NCI-H748 treated with DMSO at 0.1 percent for 48 hours (cell line): ENCODE measurements around the gene ARMC7.
"Not testable (repeated sequence)": the region's sequence is repeated elsewhere in the genome, so short reads cannot be mapped to it uniquely, and the experiment has no call there.

Source experiments
- DNase-seq: peaks from one replicate; lab custom pipeline; 2025; lab: John Stamatoyannopoulos, UW

The ARMC7 gene

DNA sequence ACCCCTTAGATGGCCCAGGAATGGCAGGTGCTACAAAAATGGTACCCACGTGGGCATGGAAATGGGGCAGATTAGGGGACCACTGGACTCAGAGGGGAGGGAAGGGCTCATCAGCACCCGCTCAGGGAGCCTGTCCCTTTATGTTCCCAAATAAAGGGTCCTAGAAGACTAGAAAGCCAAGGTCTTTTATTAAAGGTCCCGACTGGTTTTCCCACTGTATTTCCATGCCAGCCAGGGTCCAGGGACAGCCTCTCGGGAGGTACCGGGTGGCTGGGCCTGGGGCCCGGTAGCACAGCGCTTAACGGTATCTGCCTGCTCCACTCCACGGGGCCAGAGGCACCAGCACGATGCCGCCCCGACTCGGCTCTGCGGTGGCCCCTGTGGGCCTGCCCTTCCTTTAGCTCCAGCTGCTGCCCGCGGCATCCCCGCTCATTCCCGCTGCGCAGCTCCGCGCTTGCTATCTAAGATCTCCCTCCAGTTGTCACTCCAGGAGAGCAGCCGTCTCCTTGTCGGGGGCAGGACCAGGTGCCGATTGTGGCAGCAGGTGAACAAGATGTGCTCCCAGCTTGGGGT, 20.4 kb downstream of the ARMC7 start:
- DNase-seq = no peak

- no peak for DNase-seq
Measured at GRCh38 chr17:75130632-75131277, 21.0 kb downstream of the ARMC7 start.

DNA sequence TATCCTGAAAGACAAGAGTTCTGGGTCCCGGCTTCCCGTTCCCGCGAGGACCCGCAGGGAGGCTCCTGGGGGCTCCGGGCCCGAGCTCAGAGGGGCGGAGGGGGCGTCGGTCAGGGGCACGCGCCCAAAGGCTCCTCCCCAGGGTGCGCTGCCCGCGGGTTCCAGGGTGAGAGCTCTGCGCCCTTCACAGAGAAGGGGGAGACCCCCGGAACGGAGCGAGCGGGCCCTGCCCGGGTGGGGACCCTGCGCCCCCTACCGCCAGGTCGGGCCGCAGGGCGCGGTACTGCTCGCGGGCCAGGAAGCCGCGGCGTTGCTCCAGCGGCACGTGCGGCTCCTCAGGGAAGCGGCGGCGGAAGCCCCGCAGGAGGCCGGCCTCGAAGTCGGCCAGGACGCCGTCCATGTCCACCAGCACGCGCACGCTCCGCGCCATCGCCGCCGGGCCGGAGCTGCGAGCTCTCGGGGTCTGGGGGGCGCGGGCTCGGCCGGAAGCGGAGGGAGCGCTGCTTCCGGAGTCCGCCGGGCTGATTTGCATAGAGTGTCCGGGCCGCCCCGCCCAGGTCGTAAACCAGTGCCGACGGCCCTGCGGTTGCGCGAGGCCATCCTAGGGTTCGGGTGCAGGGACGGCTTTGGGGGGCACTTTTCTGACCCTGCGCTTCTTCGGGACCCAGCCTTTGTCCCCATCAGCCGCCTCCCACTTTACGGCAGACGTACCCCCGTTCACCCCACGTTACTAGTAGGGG, 21.7 kb downstream of the ARMC7 start, which contains the start of gene NT5C:
Gene NT5C, minus strand, starts transcription at position 465 of the 740 bp plus-strand sequence. Its CDS starts 35 bp downstream, at position 430.
- DNase-seq = peak; percentile 29

- DNase-seq = not testable (repeated sequence)
Measured at GRCh38 chr17:75132018-75133000, 22.5 kb downstream of the ARMC7 start.

DNA sequence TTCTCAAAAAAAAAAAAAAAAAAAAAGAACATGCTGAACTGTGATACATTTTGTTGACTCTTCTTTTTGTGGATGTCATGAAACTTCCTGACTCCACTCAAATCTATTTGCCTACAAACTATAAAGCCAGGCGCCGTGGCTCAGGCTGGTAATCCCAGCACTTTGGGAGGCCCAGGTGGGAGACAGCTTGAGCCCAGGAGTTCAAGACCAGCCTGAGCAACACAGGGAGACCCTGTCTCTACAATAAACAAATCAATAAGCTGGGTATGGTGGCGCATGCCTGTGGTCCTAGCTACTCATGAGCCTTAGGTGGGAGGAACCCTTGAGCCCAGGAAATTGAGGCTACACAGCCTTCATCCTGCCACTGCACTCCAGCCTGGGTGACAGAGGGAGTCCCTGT, 23.2 kb downstream of the ARMC7 start:
- no peak for DNase-seq

DNA sequence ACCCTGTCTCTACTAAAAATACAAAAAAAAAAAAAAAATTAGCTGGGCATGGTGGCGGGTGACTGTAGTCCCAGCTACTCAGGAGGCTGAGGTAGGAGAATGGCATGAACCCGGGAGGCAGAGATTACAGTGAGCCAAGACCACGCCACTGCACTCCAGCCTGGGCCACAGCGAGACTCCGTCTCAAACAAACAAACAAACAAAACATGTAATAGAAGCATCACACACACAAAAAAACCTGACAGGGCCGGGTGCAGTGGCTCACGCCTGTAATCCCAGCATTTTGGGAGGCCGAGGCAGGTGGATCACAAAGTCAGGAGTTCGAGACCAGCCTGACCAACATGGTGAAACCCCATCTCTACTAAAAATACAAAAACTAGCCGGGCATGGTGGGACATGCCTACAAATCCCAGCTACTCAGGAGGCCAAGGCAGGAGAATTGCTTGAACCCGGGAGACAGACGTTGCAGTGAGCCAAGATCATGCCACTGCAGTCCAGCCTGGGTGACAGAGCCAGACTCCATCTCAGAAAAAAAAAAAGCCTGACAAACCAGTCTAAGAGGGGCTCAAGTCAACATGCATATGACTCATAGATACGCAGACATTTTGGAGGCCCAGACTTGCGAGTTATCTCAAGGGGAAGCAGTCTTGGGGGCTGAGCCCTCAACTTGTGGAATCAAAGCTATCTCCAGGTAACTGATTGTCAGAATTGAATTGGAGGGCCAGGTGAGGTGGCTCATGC, 24.0 kb downstream of the ARMC7 start:
- DNase-seq = not testable (repeated sequence)

DNA sequence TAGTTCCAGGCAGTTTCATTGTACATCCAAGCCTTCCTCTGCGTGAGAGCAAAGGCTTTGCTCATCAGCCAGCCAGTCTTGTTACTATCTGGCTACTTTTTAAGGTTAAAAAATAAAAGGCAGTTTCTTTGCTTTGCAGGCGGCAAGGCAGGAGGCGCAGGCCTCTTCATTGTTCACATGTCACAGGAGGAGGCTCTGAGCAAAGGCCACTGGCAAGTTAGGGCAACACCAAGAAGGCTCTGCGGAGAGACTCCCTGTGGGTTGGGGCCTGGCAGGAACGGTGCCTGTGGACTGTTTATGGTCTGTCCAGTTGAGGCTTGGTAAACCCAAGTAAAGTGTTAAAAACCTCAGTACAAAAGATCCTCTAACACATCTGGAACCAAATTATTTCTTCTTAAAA, 25.7 kb downstream of the ARMC7 start:
- no peak for DNase-seq

DNA sequence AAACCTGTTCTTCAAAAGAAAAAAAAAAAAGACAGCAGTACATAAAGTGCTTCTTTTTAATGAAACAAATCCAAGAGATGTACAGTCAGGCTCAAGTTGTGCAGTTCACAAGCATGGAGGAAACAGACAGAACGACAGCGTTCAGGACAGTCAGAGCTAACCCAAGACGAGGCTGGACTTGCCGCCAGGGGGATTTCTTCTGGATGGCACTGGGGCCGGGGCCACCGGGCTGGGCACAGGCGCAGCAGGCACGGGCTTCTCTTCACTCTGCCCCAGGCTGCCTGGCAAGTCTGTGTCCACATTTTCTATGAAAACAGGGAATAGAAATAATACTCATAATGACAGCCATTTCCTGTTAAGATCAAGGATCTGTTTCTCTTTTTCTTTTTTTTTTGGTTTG, 26.2 kb downstream of the ARMC7 start:
- no peak for DNase-seq

DNA sequence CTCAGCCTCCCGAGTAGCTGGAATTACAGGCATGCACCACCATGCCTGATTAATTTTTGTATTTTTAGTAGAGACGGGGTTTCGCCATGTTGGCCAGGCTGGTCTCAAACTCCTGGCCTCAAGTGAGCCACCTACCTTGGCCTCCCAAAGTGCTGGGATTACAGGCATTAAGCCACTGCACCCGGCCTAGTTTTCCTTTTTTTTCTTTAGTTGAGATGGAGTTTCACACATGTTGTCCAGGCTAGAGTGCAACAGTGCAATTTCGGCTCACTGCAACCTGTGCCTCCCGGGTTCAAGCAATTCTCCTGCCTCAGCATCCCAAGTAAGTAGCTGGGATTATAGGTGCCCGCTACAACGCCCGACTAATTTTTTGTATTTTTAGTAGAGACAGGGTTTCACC, 28.0 kb downstream of the ARMC7 start:
- DNase-seq = not testable (repeated sequence)

GRCh38 chr17:75138519-75138918, 28.8 kb downstream of the ARMC7 start:
- DNase-seq = no peak

DNA sequence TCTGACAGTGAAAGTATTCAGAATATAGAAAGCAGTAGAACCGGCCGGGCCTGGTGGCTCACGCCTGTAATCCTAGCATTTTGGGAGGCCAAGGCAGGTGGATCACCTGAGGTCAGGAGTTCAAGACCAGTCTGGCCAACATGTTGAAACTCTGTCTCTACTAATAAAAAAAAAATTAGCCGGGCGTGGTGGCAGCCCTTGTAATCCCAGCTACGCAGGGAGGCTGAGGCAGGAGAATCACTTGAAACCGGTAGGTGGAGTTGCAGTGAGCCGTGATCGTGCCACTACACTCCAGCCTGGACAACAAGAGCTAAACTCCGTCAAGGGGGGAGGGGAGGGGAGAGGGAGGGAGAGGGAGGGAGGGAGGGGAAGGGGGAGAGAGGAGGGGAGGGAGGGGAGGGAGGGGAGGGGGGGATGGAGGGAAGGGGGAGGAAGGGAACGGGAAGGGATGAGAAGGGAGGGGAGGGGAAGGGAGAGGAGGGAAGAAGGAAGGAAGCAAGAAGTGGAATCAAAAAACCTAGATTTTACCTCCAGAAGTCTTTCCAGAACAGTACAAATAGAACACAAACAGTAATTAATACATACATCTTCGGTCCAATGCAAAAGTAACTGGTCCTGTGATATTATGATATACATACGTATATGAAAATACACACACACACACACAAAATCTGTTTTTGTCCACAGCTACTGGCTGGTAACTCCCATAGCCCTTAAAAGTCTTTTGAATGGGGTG, 32.6 kb downstream of the ARMC7 start:
- DNase-seq = no peak

DNA sequence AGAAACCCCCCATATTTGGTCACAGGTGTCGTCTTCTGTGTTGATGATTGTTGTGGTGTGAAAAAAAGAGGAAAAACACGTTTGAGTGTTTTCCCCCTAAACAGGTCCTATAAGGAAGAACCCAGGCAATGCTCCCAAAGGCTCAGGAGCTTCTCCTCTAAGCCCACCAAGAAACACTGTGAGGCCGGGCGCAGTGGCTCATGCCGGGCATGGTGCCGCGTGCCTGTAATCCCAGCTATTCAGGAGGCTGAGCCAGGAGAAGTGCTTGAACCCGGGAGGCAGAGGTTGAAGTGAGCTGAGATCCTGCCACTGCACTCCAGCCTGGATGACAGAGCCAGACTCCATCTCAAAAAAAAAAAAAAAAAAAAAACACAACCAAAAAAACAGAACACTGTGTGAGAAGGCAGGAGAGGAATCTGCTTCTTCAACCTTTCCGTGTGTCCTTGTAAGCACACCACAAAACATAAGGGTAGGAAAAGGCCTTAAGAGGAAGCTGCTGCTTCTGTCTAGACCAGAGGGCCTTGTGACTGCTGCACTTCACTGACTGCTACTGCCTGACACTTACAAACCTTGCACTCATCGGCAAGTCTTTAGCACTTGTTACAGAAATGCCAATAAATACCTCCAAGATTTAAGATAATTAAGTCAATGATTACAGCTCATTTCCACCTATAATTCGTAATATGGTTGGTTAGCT, 35.2 kb downstream of the ARMC7 start:
- DNase-seq = no peak

GRCh38 chr17:75146592-75146991, 36.8 kb downstream of the ARMC7 start:
- DNase-seq = no peak

- no peak for DNase-seq
Measured at GRCh38 chr17:75147878-75148546, 38.2 kb downstream of the ARMC7 start.

- no peak for DNase-seq
Measured at GRCh38 chr17:75151930-75152329, 42.2 kb downstream of the ARMC7 start.

GRCh38 chr17:75152523-75152921, 42.8 kb downstream of the ARMC7 start:
- no peak for DNase-seq

- DNase-seq = peak; percentile 20
Measured at GRCh38 chr17:75152922-75153779, 43.4 kb downstream of the ARMC7 start.

- peak; percentile 16 for DNase-seq
Measured at GRCh38 chr17:75153780-75154194, 44.0 kb downstream of the ARMC7 start.
